HFFc6 (cell line): ENCODE data around the gene MEF2D. TPM values are rescaled to one million over a fixed set of nuclear protein-coding genes. Genes with fewer than 3 reads are reported as not detected.

ENCODE experiments used
- DNase-seq: peaks from one replicate; pipeline ENCODE4 v3.0.0-alpha.2; 2018
- H3K27ac Mint-ChIP-seq: 2 replicates; pipeline ENCODE4 v1.8.0; 2020; ENCODE audit warnings: mild to moderate bottlenecking, mixed read lengths
- H3K27me3 Mint-ChIP-seq: 2 replicates; pipeline ENCODE4 v1.8.0; 2021; ENCODE audit warnings: mild to moderate bottlenecking, moderate library complexity, mixed read lengths; ENCODE audit not compliant: insufficient read depth
- H3K36me3 Mint-ChIP-seq: 2 replicates; pipeline ENCODE4 v1.8.0; 2021; ENCODE audit warnings: low read depth, mixed read lengths
- H3K4me1 Mint-ChIP-seq: 2 replicates; pipeline ENCODE4 v1.8.0; 2020; ENCODE audit warnings: low read depth, mixed read lengths
- H3K4me3 Mint-ChIP-seq: 2 replicates; pipeline ENCODE4 v1.8.0; 2020; ENCODE audit warnings: mild to moderate bottlenecking, moderate library complexity, mixed read lengths
- H3K9me3 Mint-ChIP-seq: 2 replicates; pipeline ENCODE4 v1.8.0; 2020; ENCODE audit warnings: mild to moderate bottlenecking, mixed read lengths
- total RNA-seq, 6 experiments: library from RNA; stranded (reverse); fragmentation: NEBNext Ultra II Directional; extraction: Animal tissue kit (Norgen Biotek cat#: 25700); gene quantifications; 2 replicates in 1 of 6; 3 replicates in 5 of 6; pipeline ENCODE4 v1.2.3, GENCODE V29; 2021
- TF ChIP-seq, protein P1 (sequence below): fragments of 200-600 bp; sonication (generic); IDR thresholded peaks from 2 replicates; pipeline ENCODE4 v1.5.0; 2021; ENCODE audit warnings: antibody characterized with exemption, mild to moderate bottlenecking

Gene MEF2D
- total RNA-seq, 6 experiments from 2014 or later: 50.0 to 60.1 (median 56.8) TPM

DNA sequence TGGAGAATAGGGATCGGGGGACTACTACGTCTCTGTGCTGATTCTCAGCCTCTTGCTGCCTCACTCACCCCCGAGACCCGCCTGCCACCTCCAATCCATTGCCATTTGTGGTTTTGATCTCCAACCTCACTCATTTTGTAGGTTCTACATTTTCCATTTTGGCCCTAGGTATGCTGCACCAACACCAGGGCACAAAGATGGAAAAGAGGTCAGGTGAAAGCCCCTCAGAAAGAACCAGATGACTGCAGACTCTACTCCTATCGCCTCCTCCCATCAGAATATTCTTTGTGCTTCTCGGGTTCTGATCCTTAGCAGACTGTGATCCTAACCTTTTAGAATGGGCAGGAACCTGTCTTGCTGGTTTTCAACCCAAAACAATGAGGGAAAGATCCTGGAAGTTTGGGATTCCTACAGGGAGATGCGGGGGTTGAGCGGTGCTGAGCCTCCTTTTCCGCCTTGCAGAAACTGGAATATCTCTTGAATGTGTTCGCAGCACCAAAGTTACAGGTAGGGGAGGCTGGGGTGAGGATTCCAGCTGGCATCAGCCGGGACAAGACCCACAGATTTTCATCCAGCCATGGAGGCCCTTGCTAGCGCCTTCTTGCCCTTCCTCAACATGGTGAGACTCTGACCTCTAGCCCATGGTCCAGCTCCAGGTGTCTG, 78.5 kb downstream of the MEF2D start:
- TF ChIP-seq, protein P1, sequence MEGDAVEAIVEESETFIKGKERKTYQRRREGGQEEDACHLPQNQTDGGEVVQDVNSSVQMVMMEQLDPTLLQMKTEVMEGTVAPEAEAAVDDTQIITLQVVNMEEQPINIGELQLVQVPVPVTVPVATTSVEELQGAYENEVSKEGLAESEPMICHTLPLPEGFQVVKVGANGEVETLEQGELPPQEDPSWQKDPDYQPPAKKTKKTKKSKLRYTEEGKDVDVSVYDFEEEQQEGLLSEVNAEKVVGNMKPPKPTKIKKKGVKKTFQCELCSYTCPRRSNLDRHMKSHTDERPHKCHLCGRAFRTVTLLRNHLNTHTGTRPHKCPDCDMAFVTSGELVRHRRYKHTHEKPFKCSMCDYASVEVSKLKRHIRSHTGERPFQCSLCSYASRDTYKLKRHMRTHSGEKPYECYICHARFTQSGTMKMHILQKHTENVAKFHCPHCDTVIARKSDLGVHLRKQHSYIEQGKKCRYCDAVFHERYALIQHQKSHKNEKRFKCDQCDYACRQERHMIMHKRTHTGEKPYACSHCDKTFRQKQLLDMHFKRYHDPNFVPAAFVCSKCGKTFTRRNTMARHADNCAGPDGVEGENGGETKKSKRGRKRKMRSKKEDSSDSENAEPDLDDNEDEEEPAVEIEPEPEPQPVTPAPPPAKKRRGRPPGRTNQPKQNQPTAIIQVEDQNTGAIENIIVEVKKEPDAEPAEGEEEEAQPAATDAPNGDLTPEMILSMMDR: no peak
- Mint-ChIP-seq H3K9me3 (no peaks in the 10 kb centered on the region), H3K27ac (no peak overlapping the region), H3K27me3 (peaks cover 77% of the 10 kb centered on the region), H3K4me3 (peak overlapping the region; percentile 54; the same call in 1 of the 2 replicates), H3K36me3 (no peaks in the 10 kb centered on the region), H3K4me1 (no peaks in the 10 kb centered on the region)
- DNase-seq: no peak

DNA sequence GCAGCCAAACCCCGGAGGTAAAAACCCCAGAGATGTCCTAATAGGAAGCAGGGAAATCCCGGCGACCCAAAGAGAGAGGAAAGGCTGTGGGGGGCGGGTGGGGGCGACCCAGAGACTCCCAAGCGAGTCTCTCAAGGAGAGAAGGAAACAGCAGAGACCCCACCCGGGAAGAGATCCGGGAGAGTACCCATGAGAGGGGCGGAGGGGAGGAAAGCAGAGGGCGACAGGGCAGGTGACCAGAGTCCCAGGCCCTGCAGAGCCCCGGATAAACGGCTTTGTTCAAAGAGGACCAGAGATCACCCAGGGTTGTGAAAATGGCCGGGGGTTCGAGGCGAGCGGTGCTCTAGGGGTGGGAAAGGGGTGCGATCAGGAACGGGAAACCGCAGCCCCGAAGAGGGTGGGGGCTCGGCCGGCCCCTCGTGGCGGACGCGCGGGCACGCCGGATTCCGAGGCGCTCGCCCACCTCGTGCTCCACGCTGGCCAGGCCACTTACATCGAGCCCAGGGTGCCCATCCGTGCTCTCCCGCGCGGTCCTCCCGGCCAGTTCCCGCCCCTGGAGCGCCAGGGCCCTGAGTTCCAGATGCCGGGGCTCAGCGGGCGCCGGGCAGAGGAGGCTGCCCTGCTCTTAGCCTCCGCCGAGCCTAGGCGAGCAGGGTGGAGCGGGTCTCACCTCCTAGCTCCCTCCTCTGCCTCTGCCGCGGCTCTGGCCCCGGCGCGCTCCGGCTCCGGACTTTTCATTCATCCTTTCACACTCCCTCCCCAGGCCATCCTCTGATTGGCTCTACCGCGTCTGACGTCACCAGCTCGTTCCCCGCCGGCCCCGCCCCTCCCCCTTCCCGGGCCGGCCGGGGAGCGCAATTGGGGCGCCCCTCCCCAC, 79.3 kb downstream of the MEF2D start:
- Mint-ChIP-seq H3K36me3 (no peaks in the 10 kb centered on the region), H3K9me3 (no peaks in the 10 kb centered on the region), H3K4me1 (no peaks in the 10 kb centered on the region), H3K27ac (no peak overlapping the region), H3K27me3 (peaks cover 75% of the 10 kb centered on the region), H3K4me3 (peak overlapping the region; percentile 54; the same call in 1 of the 2 replicates)
- TF ChIP-seq, protein P1: no peak
- peak; percentile 33 for DNase-seq

DNA sequence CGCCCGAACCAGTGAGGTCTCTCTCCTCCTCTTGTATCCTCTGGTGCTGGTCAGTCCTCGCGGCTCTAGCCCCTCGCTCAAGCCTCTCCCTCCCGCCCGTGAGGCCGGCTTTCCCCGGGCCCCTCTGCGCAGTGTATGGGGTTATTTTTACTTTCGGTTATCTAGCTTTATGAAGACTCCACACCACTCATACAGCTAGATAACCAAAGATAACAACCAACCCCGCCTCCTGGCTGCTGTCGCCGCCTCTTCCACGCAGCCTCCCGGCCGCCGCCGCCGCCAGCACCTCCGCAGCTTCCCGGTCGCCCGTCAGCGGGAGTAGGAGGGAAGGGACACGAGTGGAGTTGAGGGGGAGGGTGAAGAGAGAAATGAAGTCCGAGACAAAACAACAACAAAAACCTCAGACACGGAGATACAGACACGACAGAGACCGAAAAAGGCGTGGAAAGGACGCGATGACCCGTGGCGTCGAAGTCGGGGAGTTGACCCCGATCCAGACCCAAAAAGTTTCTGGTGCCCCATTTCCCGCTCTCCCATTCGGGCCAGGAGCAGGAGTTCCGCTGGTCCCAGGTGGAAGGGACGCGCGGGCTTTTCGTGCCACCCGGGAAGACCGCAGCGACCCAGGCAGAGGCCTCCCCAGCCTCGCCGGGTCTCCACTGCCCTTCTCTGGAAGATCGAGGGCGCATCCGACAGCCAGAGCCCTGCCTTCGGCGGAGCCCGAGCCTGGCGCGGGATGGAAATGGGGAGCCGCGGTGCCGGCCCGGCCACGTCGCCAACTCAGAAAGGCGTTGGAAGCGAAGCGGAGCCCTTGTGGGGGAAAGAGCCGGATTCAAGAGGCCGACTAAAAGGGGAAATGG, 80.1 kb downstream of the MEF2D start:
- Mint-ChIP-seq H3K27ac (no peak overlapping the region), H3K4me1 (no peaks in the 10 kb centered on the region), H3K27me3 (peaks cover 75% of the 10 kb centered on the region), H3K4me3 (peak overlapping the region; percentile 38; the same call in 1 of the 2 replicates), H3K36me3 (no peaks in the 10 kb centered on the region), H3K9me3 (no peaks in the 10 kb centered on the region)
- TF ChIP-seq, protein P1: 0 out of 2 replicates have a peak, but pooled peaks have one; percentile 0
- DNase-seq: no peak

DNA sequence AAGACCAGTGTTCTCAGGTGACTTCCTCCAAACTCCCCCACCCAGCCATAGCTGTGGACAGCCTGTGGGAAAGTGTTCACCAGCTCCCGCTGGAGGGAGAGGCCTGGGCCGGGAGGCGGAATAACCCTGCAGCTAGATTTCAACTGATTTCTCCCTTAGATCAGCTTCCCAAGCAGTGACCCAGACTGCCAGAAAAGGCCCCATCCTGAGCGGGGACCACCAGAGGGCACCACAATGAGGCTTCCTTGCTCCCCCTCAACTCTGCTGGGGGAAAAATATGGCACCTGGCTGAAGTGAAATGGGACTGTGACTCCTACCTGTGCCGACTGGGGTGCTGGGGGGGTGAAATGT, 80.7 kb downstream of the MEF2D start:
- Mint-ChIP-seq H3K9me3 (no peaks in the 10 kb centered on the region), H3K27me3 (peaks cover 71% of the 10 kb centered on the region), H3K4me1 (no peaks in the 10 kb centered on the region), H3K36me3 (no peaks in the 10 kb centered on the region), H3K4me3 (no peak overlapping the region), H3K27ac (no peak overlapping the region)
- no peak for DNase-seq
- TF ChIP-seq, protein P1: peak; percentile 29; the same call in 1 of the 2 replicates

DNA sequence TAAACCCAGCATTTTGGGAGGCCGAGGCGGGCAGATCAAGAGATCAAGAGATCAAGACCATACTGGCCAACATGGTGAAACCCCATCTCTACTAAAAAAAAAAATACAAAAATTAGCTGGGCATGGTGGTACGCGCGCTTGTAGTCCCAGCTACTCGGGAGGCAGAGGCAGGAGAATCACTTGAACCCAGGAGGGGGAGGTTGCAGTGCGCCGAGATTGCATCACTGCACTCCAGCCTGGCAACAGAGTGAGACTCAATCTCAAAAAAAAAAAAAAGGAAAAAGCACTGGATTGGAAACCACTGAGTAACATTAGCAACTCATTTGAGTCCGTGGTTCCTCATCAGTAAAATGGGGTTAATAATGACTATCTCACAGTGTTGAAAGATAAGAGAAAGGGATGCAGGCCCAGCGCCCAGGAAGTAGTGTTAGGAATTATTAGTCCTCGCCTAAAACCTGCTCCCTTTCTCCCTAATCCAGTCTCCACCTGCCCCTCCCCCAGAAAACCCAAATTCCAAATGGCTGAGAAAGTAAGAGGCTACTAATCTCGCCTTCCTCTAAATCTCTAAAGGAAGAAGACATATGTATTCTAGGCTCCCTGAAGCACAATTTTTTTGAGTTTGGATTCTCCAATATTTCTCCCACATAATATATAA, 82.0 kb downstream of the MEF2D start:
- Mint-ChIP-seq H3K4me1 (no peaks in the 10 kb centered on the region), H3K27me3 (peaks cover 69% of the 10 kb centered on the region), H3K4me3 (no peak overlapping the region), H3K27ac (no peak overlapping the region), H3K36me3 (no peaks in the 10 kb centered on the region), H3K9me3 (no peaks in the 10 kb centered on the region)
- no peak for DNase-seq
- TF ChIP-seq, protein P1: no peak
